A549 (cell line): ENCODE data around the gene LMO1. TPM values are rescaled to one million over a fixed set of nuclear protein-coding genes. Genes with fewer than 3 reads are reported as not detected.

Source experiments
- ATAC-seq, 2 experiments: fragments of 200-7000 bp in 1 of 2; fragments of >200 bp in 1 of 2; cut with Nextera tagmentation in 1 of 2; cut with Tn5 transposase in 1 of 2; 3 replicates each; pipeline versions ENCODE4 v1.8.0 to v1.9.1; 2018 to 2020; ENCODE audit warnings: mild to moderate bottlenecking in 1 of 2, moderate library complexity in 1 of 2
- CTCF ChIA-PET: fragments of 300-600 bp; sonication (Branson Sonifier 250); formaldehyde crosslinking; extraction: SDS; loops from one replicate; lab custom pipeline; 2021; ENCODE audit warnings: antibody characterized with exemption, inconsistent platforms; lab: Yijun Ruan, JAX
- POLR2A ChIA-PET: fragments of 350-600 bp; formaldehyde crosslinking; extraction: SDS; loops from one replicate; lab custom pipeline; 2021; ENCODE audit warnings: antibody characterized with exemption, inconsistent platforms; lab: Yijun Ruan, JAX
- DNase-seq, 2 experiments: peaks; one replicate each; pipeline versions ENCODE4 v3.0.0 to v3.0.0-alpha.2; 2011 to 2016; ENCODE audit warnings: low read depth in 1 of 2, low spot score in 1 of 2
- FAIRE-seq: peaks from 2 replicates; lab custom pipeline; 2011; peaks lifted over from hg19 to GRCh38; lab: Jason Lieb, UNC
- H3K27ac ChIP-seq, 2 experiments: fragments of >200 bp; sonication (Bioruptor Twin); formaldehyde crosslinking; 3 replicates each; pipeline ENCODE4 v1.5.1; 2016 to 2017
- H3K4me1 ChIP-seq: fragments of >200 bp; sonication (Bioruptor Twin); formaldehyde crosslinking; 3 replicates; pipeline ENCODE4 v1.6.1; 2016
- H3K4me2 ChIP-seq: fragments of >200 bp; sonication (Bioruptor Twin); formaldehyde crosslinking; 3 replicates; pipeline ENCODE4 v1.6.1; 2016
- H3K4me3 ChIP-seq: fragments of >200 bp; sonication (Bioruptor Twin); formaldehyde crosslinking; 3 replicates; pipeline ENCODE4 v1.5.1; 2016
- H3K9me3 ChIP-seq: fragments of >200 bp; sonication (Bioruptor Twin); formaldehyde crosslinking; 3 replicates; pipeline ENCODE4 v1.6.1; 2016
- ATOH8 ChIP-seq: fragments of 250-450 bp; sonication (Bioruptor Pico); IDR thresholded peaks from 2 replicates; pipeline ENCODE4 v1.5.0; 2020; ENCODE audit warnings: low read depth, mild to moderate bottlenecking, moderate library complexity
- BHLHE40 ChIP-seq: IDR thresholded peaks from 2 replicates; pipeline ENCODE4 v1.6.1; 2012; ENCODE audit warnings: low read depth, low read length, inconsistent platforms
- CBX8 ChIP-seq: fragments of 200-600 bp; sonication (generic); IDR thresholded peaks from 2 replicates; pipeline ENCODE4 v1.6.1; 2016
- CEBPB ChIP-seq, 2 experiments: fragments of >200 bp in 1 of 2; sonication (Bioruptor Twin) in 1 of 2; formaldehyde crosslinking in 1 of 2; IDR thresholded peaks; 2 replicates each; pipeline ENCODE4 v1.6.1; 2012 to 2016
- CHD2 ChIP-seq: fragments of 150-350 bp; IDR thresholded peaks from 2 replicates; pipeline ENCODE4 v1.6.1; 2014; ENCODE audit warnings: low read length; ENCODE audit not compliant: partially characterized antibody
- E2F6 ChIP-seq: IDR thresholded peaks from 2 replicates; pipeline ENCODE4 v1.6.1; 2012; ENCODE audit warnings: low read depth, borderline replicate concordance
- EHF ChIP-seq: fragments of 250-450 bp; sonication (Bioruptor Pico); IDR thresholded peaks from 2 replicates; pipeline ENCODE4 v1.5.0; 2020; ENCODE audit warnings: mild to moderate bottlenecking
- EP300 ChIP-seq, 2 experiments: fragments of >200 bp; sonication (Bioruptor Twin); formaldehyde crosslinking; IDR thresholded peaks; 2 replicates in 1 of 2; 3 replicates in 1 of 2; pipeline ENCODE4 v1.6.1; 2016 to 2017
- FOSB ChIP-seq: fragments of 250-450 bp; sonication (Bioruptor Pico); IDR thresholded peaks from 2 replicates; pipeline ENCODE4 v1.5.0; 2020; ENCODE audit warnings: mild to moderate bottlenecking, moderate library complexity
- FOSL2 ChIP-seq, 2 experiments: fragments of 450-650 bp in 1 of 2; fragments of >200 bp in 1 of 2; sonication (Bioruptor Twin) in 1 of 2; formaldehyde crosslinking; IDR thresholded peaks; 2 replicates each; pipeline versions ENCODE4 v1.5.0 to v1.6.1; 2016 to 2020; ENCODE audit warnings: mild to moderate bottlenecking in 1 of 2, moderate library complexity in 1 of 2
- HDAC2 ChIP-seq: fragments of 200-600 bp; sonication (generic); IDR thresholded peaks from 2 replicates; pipeline ENCODE4 v1.6.1; 2016
- HEYL ChIP-seq: fragments of 250-450 bp; sonication (Bioruptor Pico); IDR thresholded peaks from 2 replicates; pipeline ENCODE4 v1.8.0; 2021; ENCODE audit warnings: mild to moderate bottlenecking, moderate library complexity
- HMGXB4 ChIP-seq: fragments of 250-450 bp; sonication (Bioruptor Pico); IDR thresholded peaks from 2 replicates; pipeline ENCODE4 v1.5.0; 2021; ENCODE audit warnings: mild to moderate bottlenecking, moderate library complexity, borderline replicate concordance
- HOXB5 ChIP-seq: fragments of 250-450 bp; sonication (Bioruptor Pico); IDR thresholded peaks from 2 replicates; pipeline ENCODE4 v1.5.0; 2020; ENCODE audit warnings: mild to moderate bottlenecking, moderate library complexity
- KDM5A ChIP-seq: fragments of 200-600 bp; sonication (generic); IDR thresholded peaks from 2 replicates; pipeline ENCODE4 v1.6.1; 2016; ENCODE audit warnings: antibody characterized with exemption, mild to moderate bottlenecking
- MAX ChIP-seq: IDR thresholded peaks from 2 replicates; pipeline ENCODE4 v1.6.1; 2012
- MAZ ChIP-seq: fragments of 150-350 bp; IDR thresholded peaks from 2 replicates; pipeline ENCODE4 v1.6.1; 2014; ENCODE audit warnings: antibody characterized with exemption, low read depth, low read length, borderline replicate concordance
- NFE2L2 ChIP-seq: fragments of 150-350 bp; conservative IDR thresholded peaks from 2 replicates; pipeline ENCODE4 v1.6.1; 2014; ENCODE audit warnings: low read length
- NPAS2 ChIP-seq: fragments of 250-450 bp; sonication (Bioruptor Pico); IDR thresholded peaks from 2 replicates; pipeline ENCODE4 v1.8.0; 2022; ENCODE audit warnings: mild to moderate bottlenecking, moderate library complexity, borderline replicate concordance
- POLR2A ChIP-seq: IDR thresholded peaks from 2 replicates; pipeline ENCODE4 v1.6.1; 2012; ENCODE audit warnings: mild to moderate bottlenecking, low read length
- POLR2AphosphoS2 ChIP-seq: conservative IDR thresholded peaks from 2 replicates; pipeline ENCODE4 v1.6.1; 2012; ENCODE audit warnings: low read length, improper control_type of control experiment, inconsistent platforms
- RARB ChIP-seq: fragments of 250-450 bp; sonication (Bioruptor Pico); IDR thresholded peaks from 2 replicates; pipeline ENCODE4 v1.8.0; 2021; ENCODE audit warnings: mild to moderate bottlenecking, moderate library complexity
- RNF2 ChIP-seq: fragments of 200-600 bp; sonication (generic); IDR thresholded peaks from 2 replicates; pipeline ENCODE4 v1.6.1; 2016; ENCODE audit warnings: low read depth, mild to moderate bottlenecking, antibody characterized with exemption, moderate library complexity, borderline replicate concordance
- TP53 ChIP-seq: fragments of 250-450 bp; sonication (Bioruptor Pico); IDR thresholded peaks from 2 replicates; pipeline ENCODE4 v1.5.0; 2021; ENCODE audit warnings: mild to moderate bottlenecking, moderate library complexity
- USF2 ChIP-seq: fragments of 450-650 bp; IDR thresholded peaks from 2 replicates; pipeline ENCODE4 v1.6.1; 2014; ENCODE audit warnings: antibody characterized with exemption
- ZC3H11A ChIP-seq: fragments of 450-650 bp; IDR thresholded peaks from 2 replicates; pipeline ENCODE4 v1.6.1; 2014; ENCODE audit warnings: antibody characterized with exemption, mild to moderate bottlenecking
- ZSCAN20 ChIP-seq: fragments of 250-450 bp; sonication (Bioruptor Pico); IDR thresholded peaks from 2 replicates; pipeline ENCODE4 v1.8.0; 2022; ENCODE audit warnings: mild to moderate bottlenecking, moderate library complexity
- WGBS: methylation state at CpG from one replicate; pipeline ENCODE4 v1.1.6; 2017; ENCODE audit errors: missing lambda C conversion rate; 5-methylcytosine and 5-hydroxymethylcytosine counted together
- polyA plus RNA-seq, 4 experiments: library from polyadenylated mRNA; depleted of rRNA in 3 of 4; stranded (reverse); fragments of >200 nt; fragmentation: RNase III in 1 of 4; extraction: RNeasy Plus Mini Kit Qiagen cat#74134 plus additional on column Dnase treatment in 1 of 4; gene quantifications; 2 replicates in 3 of 4; 3 replicates in 1 of 4; pipeline ENCODE4 v1.2.3, GENCODE V29; 2011 to 2017

LMO1 gene
- polyA plus RNA-seq, 2 of the 4 experiments (the other 2 are of a cell fraction) = 0.18 to 2.7 TPM

GRCh38 chr11:8261921-8262551 is 1.6 kb downstream of the LMO1 start:
- no peak; a peak in 1 of 6 replicates for ATAC-seq
- H3K4me2 ChIP-seq = peak overlapping the region; percentile 100
- 97% methylated on average over 12 of the region's 12 CpGs for WGBS

GRCh38 chr11:8261291-8261690 is 2.4 kb downstream of the LMO1 start:
- no peak for ATAC-seq
- TF ChIP-seq HOXB5 (CRISPR knock-in tag) (no peak), ZSCAN20 (CRISPR knock-in tag) (no peak), NPAS2 (CRISPR knock-in tag) (no peak), NFE2L2 (no peak)
- TF ChIP-seq, all 56 proteins: peak for 0
- POLR2A ChIA-PET = no interaction called here
- FAIRE-seq = no peak
- DNase-seq = no peak
- CTCF ChIA-PET = interaction anchor here (2.0 to 16.5 kb wide), 2 partner anchors 14 to 36 kb away, joined by 7 to 424 read pairs; no protein-coding TSS in a partner anchor
- H3K27ac ChIP-seq = no peak overlapping the region
- H3K9me3 ChIP-seq = no peaks in the 10 kb centered on the region
- no peak overlapping the region for H3K4me2 ChIP-seq
- H3K4me1 ChIP-seq = peaks cover 4% of the 10 kb centered on the region; the same call in 1 of the 3 replicates
- 90% methylated on average over 2 of the region's 2 CpGs for WGBS
- no peak overlapping the region for H3K4me3 ChIP-seq

More at GRCh38 chr11:8261921-8262551, 1.6 kb downstream of the LMO1 start:
- Histone ChIP-seq H3K4me1 (peaks cover 4% of the 10 kb centered on the region; the same call in 1 of the 3 replicates), H3K4me3 (peak overlapping the region; percentile 66; the same call in 1 of the 3 replicates), H3K27ac (no peak overlapping the region), H3K9me3 (no peaks in the 10 kb centered on the region)
- TF ChIP-seq POLR2A = no peak
- TF ChIP-seq ZC3H11A = no peak
- no peak for TF ChIP-seq USF2
- no peak for TF ChIP-seq FOSL2 (IDR thresholded peaks at IDR 0.05)
- TF ChIP-seq FOSL2 (CRISPR knock-in tag; IDR thresholded peaks at IDR 0.05) = no peak
- TF ChIP-seq KDM5A = no peak
- no peak for TF ChIP-seq CEBPB (IDR thresholded peaks at IDR 0.05)
- ChIA-PET POLR2A (no interaction called here), CTCF (interaction anchor here (1.3 to 16.5 kb wide), 11 partner anchors 12 to 305 kb away, joined by 3 to 424 read pairs (median 16); no protein-coding TSS in a partner anchor)
- DNase-seq = no peak
- FAIRE-seq = no peak

- H3K9me3 ChIP-seq = no peaks in the 10 kb centered on the region
- no peak for ATAC-seq
- no peak for FAIRE-seq
- 66% methylated on average over 17 of the region's 20 CpGs for WGBS
- peaks cover 4% of the 10 kb centered on the region; the same call in 1 of the 3 replicates for H3K4me1 ChIP-seq
- ChIA-PET CTCF (interaction anchor here (1.2 to 16.5 kb wide), 3 partner anchors 13 to 66 kb away, joined by 3 to 424 read pairs (median 7); no protein-coding TSS in a partner anchor), POLR2A (no interaction called here)
- no peak for TF ChIP-seq MAZ
- TF ChIP-seq POLR2AphosphoS2 = no peak
- TF ChIP-seq ZSCAN20 (CRISPR knock-in tag) = no peak
- no peak for TF ChIP-seq CBX8
- no peak for TF ChIP-seq FOSB (CRISPR knock-in tag)
- TF ChIP-seq MAX = no peak
- no peak for TF ChIP-seq CEBPB (IDR thresholded peaks at IDR 0.05)
- no peak for TF ChIP-seq HEYL
- no peak for TF ChIP-seq CHD2
- no peak for TF ChIP-seq NPAS2 (CRISPR knock-in tag)
- no peak for TF ChIP-seq HDAC2
- no peak for TF ChIP-seq EHF (CRISPR knock-in tag)
- no peak for TF ChIP-seq RARB (CRISPR knock-in tag)
- no peak for TF ChIP-seq E2F6
- TF ChIP-seq EP300 (IDR thresholded peaks at IDR 0.05) = no peak
- no peak for TF ChIP-seq RNF2
- no peak for TF ChIP-seq ATOH8 (CRISPR knock-in tag)
- TF ChIP-seq TP53 (CRISPR knock-in tag) = no peak
- TF ChIP-seq BHLHE40 = no peak
- no peak for TF ChIP-seq HMGXB4 (CRISPR knock-in tag)
- no peak for DNase-seq
- no peak overlapping the region for H3K27ac ChIP-seq
- no peak overlapping the region for H3K4me2 ChIP-seq
- H3K4me3 ChIP-seq = no peak overlapping the region
Observed at GRCh38 chr11:8260202-8260966, 3.3 kb downstream of the LMO1 start.
